ENCODE results near the gene GPR158. TPM values are rescaled to one million over a fixed set of nuclear protein-coding genes. Genes with fewer than 3 reads are reported as not detected.
A peak's percentile ranks its signal among the peaks of the same experiment; 100 is the strongest.

GPR158 gene
- total RNA-seq, 2 donors from 2014 or later = 0.09 to 0.29 TPM

DNA sequence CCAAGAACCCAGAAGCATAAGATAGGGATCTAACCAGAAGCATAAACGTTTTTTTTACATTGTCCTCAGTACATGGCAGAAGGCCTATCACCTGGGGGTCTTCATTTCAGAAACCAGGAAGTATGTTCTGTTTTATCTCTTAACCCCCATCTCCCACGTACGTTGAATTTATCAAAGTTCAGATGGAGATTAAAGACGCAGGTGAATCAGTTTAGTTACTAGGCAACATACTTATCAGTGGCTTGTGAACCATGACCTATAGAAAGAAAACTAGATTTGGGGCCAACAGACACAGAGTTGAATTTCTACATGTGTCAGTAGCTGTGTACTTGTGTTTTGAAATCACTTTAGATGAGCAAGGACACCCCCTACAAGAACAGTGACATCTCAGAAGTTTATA is 122.7 kb downstream of the GPR158 start:
- 85% methylated on average over 4 of the region's 4 CpGs for WGBS, 2 experiments (ENCODE audit: insufficient coverage in 1 of 2, insufficient read length in 1 of 2)
- DNase-seq = no peak
- Mint-ChIP-seq H3K27me3 (ENCODE audit: insufficient read depth) (no peaks in the 10 kb centered on the region), H3K9me3 (no peaks in the 10 kb centered on the region), H3K4me1 (peaks cover 4% of the 10 kb centered on the region), H3K27ac (no peak overlapping the region), H3K36me3 (ENCODE audit: low read depth) (no peaks in the 10 kb centered on the region), H3K4me3 (no peak overlapping the region)
- TF ChIP-seq, protein P1, sequence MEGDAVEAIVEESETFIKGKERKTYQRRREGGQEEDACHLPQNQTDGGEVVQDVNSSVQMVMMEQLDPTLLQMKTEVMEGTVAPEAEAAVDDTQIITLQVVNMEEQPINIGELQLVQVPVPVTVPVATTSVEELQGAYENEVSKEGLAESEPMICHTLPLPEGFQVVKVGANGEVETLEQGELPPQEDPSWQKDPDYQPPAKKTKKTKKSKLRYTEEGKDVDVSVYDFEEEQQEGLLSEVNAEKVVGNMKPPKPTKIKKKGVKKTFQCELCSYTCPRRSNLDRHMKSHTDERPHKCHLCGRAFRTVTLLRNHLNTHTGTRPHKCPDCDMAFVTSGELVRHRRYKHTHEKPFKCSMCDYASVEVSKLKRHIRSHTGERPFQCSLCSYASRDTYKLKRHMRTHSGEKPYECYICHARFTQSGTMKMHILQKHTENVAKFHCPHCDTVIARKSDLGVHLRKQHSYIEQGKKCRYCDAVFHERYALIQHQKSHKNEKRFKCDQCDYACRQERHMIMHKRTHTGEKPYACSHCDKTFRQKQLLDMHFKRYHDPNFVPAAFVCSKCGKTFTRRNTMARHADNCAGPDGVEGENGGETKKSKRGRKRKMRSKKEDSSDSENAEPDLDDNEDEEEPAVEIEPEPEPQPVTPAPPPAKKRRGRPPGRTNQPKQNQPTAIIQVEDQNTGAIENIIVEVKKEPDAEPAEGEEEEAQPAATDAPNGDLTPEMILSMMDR (conservative IDR thresholded peaks at IDR 0.05) = no peak
- Histone ChIP-seq H3K9me3 (ENCODE audit: control insufficient read depth, low read length) (no peaks in the 10 kb centered on the region), H3K4me1 (ENCODE audit: control insufficient read depth, insufficient read depth, low read length) (peaks cover 2% of the 10 kb centered on the region), H3K27me3 (ENCODE audit: control insufficient read depth, insufficient read depth, low read length, poor library complexity, severe bottlenecking) (no peaks in the 10 kb centered on the region), H3K9ac (ENCODE audit: extremely low read depth, low read length, poor library complexity, severe bottlenecking) (no peak overlapping the region), H3K27ac (ENCODE audit: low read depth, low read length) (no peak overlapping the region), H3K36me3 (ENCODE audit: control insufficient read depth, insufficient read depth, low read length) (no peaks in the 10 kb centered on the region), H3K4me3 (ENCODE audit: low read length) (no peak overlapping the region)

DNA sequence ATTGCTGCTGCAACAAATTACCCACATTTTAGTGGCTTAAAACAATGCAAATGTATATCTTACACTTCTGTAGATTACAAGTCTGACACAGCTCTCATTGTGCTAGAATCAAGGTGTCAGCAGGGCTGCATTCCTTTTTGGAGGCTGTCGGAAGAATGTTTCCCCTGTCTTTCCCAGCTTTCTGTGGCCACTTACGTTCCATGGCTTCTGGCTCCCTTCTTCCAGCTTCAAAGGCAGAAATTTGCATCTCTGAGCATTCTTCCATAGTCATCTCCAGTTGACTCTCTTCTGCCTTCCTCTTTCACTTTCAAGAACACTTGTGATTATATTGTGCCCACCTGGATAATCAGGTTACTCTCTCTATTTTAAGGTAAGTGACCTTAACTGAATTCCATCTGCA is 125.3 kb downstream of the GPR158 start:
- H3K9me3 ChIP-seq (ENCODE audit: control insufficient read depth, low read length) = no peaks in the 10 kb centered on the region
- H3K27ac Mint-ChIP-seq = no peak overlapping the region
- H3K4me1 ChIP-seq (ENCODE audit: control insufficient read depth, insufficient read depth, low read length) = peaks cover 2% of the 10 kb centered on the region
- TF ChIP-seq, protein P1 (conservative IDR thresholded peaks at IDR 0.05) = no peak
- no peak overlapping the region for H3K4me3 Mint-ChIP-seq
- no peaks in the 10 kb centered on the region for H3K27me3 Mint-ChIP-seq (ENCODE audit: insufficient read depth)
- H3K36me3 ChIP-seq (ENCODE audit: control insufficient read depth, insufficient read depth, low read length) = no peaks in the 10 kb centered on the region
- H3K27ac ChIP-seq (ENCODE audit: low read depth, low read length) = no peak overlapping the region
- H3K4me3 ChIP-seq (ENCODE audit: low read length) = no peak overlapping the region
- H3K36me3 Mint-ChIP-seq (ENCODE audit: low read depth) = no peaks in the 10 kb centered on the region
- WGBS, 2 experiments (ENCODE audit: insufficient coverage in 1 of 2, insufficient read length in 1 of 2) = 66 to 77% methylated on average over 2 of the region's 2 CpGs
- peak; percentile 48 for DNase-seq
- H3K27me3 ChIP-seq (ENCODE audit: control insufficient read depth, insufficient read depth, low read length, poor library complexity, severe bottlenecking) = no peaks in the 10 kb centered on the region
- H3K4me1 Mint-ChIP-seq = peaks cover 4% of the 10 kb centered on the region
- no peak overlapping the region for H3K9ac ChIP-seq (ENCODE audit: extremely low read depth, low read length, poor library complexity, severe bottlenecking)
- no peaks in the 10 kb centered on the region for H3K9me3 Mint-ChIP-seq

DNA sequence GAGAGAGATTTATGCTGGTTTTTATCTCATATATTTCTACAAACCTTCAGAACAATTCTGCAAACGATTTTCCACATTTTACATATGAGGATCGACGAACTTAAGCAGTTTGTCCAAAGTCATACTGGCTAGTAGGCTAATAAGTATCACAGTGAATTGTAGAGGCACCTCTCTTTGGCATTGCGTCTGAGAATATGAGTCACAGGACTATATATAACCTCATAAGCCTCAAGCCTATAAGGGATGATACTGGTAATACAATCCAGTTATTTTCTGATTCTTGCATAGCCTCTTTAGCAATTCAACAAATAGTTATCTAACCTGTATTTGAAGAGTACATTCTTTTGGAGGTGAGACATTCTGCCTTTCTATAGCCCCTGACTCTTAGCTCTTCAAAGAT is 129.8 kb downstream of the GPR158 start:
- Histone ChIP-seq H3K27ac (ENCODE audit: low read depth, low read length) (no peak overlapping the region), H3K9ac (ENCODE audit: extremely low read depth, low read length, poor library complexity, severe bottlenecking) (no peak overlapping the region), H3K4me3 (ENCODE audit: low read length) (no peak overlapping the region), H3K4me1 (ENCODE audit: control insufficient read depth, insufficient read depth, low read length) (peaks cover 2% of the 10 kb centered on the region), H3K27me3 (ENCODE audit: control insufficient read depth, insufficient read depth, low read length, poor library complexity, severe bottlenecking) (no peaks in the 10 kb centered on the region), H3K9me3 (ENCODE audit: control insufficient read depth, low read length) (peaks cover 10% of the 10 kb centered on the region), H3K36me3 (ENCODE audit: control insufficient read depth, insufficient read depth, low read length) (no peaks in the 10 kb centered on the region)
- Mint-ChIP-seq H3K4me3 (no peak overlapping the region), H3K27me3 (ENCODE audit: insufficient read depth) (no peaks in the 10 kb centered on the region), H3K36me3 (ENCODE audit: low read depth) (peaks cover 2% of the 10 kb centered on the region), H3K9me3 (peaks cover 10% of the 10 kb centered on the region), H3K4me1 (peaks cover 4% of the 10 kb centered on the region), H3K27ac (no peak overlapping the region)
- TF ChIP-seq, protein P1 (conservative IDR thresholded peaks at IDR 0.05) = no peak
- DNase-seq = no peak
- WGBS, 2 experiments (ENCODE audit: insufficient coverage in 1 of 2, insufficient read length in 1 of 2) = 95 to 100% methylated on average over 1 to 4 of the region's 4 CpGs
